ENCODE measurements around the gene ISYNA1. TPM values are rescaled to one million over a fixed set of nuclear protein-coding genes. Genes with fewer than 3 reads are reported as not detected.
A peak's percentile ranks its signal among the peaks of the same experiment; 100 is the strongest.

Gene ISYNA1
- total and polyA plus RNA-seq, 2 of the 13 experiments (the other 11 are each of a cell fraction or from before 2014, with no cell fraction given) = 29.6 to 48.5 TPM

DNA sequence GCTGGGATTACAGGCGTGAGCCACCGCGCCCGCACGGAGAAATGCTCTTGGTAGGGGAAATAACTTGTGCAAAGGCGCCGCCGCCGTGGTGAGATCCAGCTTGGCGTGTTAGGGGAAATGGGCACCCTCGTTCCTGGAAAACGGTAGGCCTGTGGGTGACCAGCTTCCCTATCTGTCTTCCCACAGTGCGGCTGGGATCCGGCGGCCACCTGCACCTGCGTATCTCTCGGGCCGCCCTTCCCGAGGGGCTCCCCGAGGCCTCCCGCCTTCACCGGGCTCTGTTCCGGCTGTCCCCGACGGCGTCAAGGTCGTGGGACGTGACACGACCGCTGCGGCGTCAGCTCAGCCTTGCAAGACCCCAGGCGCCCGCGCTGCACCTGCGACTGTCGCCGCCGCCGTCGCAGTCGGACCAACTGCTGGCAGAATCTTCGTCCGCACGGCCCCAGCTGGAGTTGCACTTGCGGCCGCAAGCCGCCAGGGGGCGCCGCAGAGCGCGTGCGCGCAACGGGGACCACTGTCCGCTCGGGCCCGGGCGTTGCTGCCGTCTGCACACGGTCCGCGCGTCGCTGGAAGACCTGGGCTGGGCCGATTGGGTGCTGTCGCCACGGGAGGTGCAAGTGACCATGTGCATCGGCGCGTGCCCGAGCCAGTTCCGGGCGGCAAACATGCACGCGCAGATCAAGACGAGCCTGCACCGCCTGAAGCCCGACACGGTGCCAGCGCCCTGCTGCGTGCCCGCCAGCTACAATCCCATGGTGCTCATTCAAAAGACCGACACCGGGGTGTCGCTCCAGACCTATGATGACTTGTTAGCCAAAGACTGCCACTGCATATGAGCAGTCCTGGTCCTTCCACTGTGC lies 49.6 kb downstream of the ISYNA1 start (continued):
- TF ChIP-seq PRDM15 (CRISPR knock-in tag; IDR thresholded peaks at IDR 0.05) (peak; percentile 58), ZNF431 (CRISPR knock-in tag; IDR thresholded peaks at IDR 0.05; ENCODE audit: borderline replicate concordance, low read depth) (peak; percentile 72; the same call in 1 of the 2 replicates), ONECUT2 (CRISPR knock-in tag; IDR thresholded peaks at IDR 0.05) (0 out of 2 replicates have a peak, but pooled peaks have one; percentile 14), ZNF335 (CRISPR knock-in tag; IDR thresholded peaks at IDR 0.05) (0 out of 2 replicates have a peak, but pooled peaks have one; percentile 15), SALL2 (CRISPR knock-in tag; IDR thresholded peaks at IDR 0.05) (no peak; the same call in 1 of the 2 replicates), ZNF619 (CRISPR knock-in tag; IDR thresholded peaks at IDR 0.05) (no peak), ZNF75D (CRISPR knock-in tag; IDR thresholded peaks at IDR 0.05; ENCODE audit: borderline replicate concordance) (no peak), KLF9 (CRISPR knock-in tag; IDR thresholded peaks at IDR 0.05; ENCODE audit: low read depth) (no peak), MBD4 (IDR thresholded peaks at IDR 0.05; ENCODE audit: borderline replicate concordance, low read length) (no peak), GPBP1L1 (CRISPR knock-in tag; IDR thresholded peaks at IDR 0.05) (no peak), NFE2L1 (CRISPR knock-in tag; IDR thresholded peaks at IDR 0.05; ENCODE audit: borderline replicate concordance) (0 out of 2 replicates have a peak, but pooled peaks have one; percentile 25), ZBTB39 (CRISPR knock-in tag; IDR thresholded peaks at IDR 0.05) (peak; percentile 60; the same call in 1 of the 2 replicates), ZNF678 (CRISPR knock-in tag; IDR thresholded peaks at IDR 0.05) (no peak), ZNF550 (CRISPR knock-in tag; IDR thresholded peaks at IDR 0.05; ENCODE audit: borderline replicate concordance) (no peak; the same call in 1 of the 2 replicates), ZFP41 (CRISPR knock-in tag; IDR thresholded peaks at IDR 0.05; ENCODE audit: borderline replicate concordance) (no peak), ZNF468 (CRISPR knock-in tag; IDR thresholded peaks at IDR 0.05) (no peak), JDP2 (CRISPR knock-in tag; IDR thresholded peaks at IDR 0.05; ENCODE audit: borderline replicate concordance) (no peak; the same call in 1 of the 2 replicates), ZNF354B (CRISPR knock-in tag; IDR thresholded peaks at IDR 0.05) (no peak), NFE2 (CRISPR knock-in tag; IDR thresholded peaks at IDR 0.05) (no peak), ZMYM2 (CRISPR knock-in tag; IDR thresholded peaks at IDR 0.05) (peak; percentile 35; the same call in 1 of the 2 replicates)
- TF ChIP-seq, protein P1, sequence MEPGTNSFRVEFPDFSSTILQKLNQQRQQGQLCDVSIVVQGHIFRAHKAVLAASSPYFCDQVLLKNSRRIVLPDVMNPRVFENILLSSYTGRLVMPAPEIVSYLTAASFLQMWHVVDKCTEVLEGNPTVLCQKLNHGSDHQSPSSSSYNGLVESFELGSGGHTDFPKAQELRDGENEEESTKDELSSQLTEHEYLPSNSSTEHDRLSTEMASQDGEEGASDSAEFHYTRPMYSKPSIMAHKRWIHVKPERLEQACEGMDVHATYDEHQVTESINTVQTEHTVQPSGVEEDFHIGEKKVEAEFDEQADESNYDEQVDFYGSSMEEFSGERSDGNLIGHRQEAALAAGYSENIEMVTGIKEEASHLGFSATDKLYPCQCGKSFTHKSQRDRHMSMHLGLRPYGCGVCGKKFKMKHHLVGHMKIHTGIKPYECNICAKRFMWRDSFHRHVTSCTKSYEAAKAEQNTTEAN (CRISPR knock-in tag; conservative IDR thresholded peaks at IDR 0.05) = peak; percentile 57; the same call in 1 of the 2 replicates
